Thyroid gland (tissue), 4 donors: Measurements from ENCODE around the gene PLEKHH1. TPM values are rescaled to one million over a fixed set of nuclear protein-coding genes. Genes with fewer than 3 reads are reported as not detected.
"Not testable (repeated sequence)": the region's sequence is repeated elsewhere in the genome, so short reads cannot be mapped to it uniquely, and the experiment has no call there.

Source experiments
- DNase-seq, 2 donors: peaks; one replicate each; pipeline ENCODE4 v3.0.0-alpha.2; 2019
- H3K27ac ChIP-seq, 3 donors: fragments of 200-600 bp; sonication (generic); 1 replicate in 2 of 3; 2 replicates in 1 of 3; pipeline ENCODE4 v1.5.1; 2016 to 2019; ENCODE audit warnings: mild to moderate bottlenecking in 1 of 3, moderate library complexity in 1 of 3
- H3K27me3 ChIP-seq: fragments of 200-600 bp; sonication (generic); one replicate; pipeline ENCODE4 v1.5.1; 2019
- H3K36me3 ChIP-seq, 2 donors: fragments of 200-600 bp; sonication (generic); one replicate each; pipeline ENCODE4 v1.5.1; 2016 to 2019
- H3K4me1 ChIP-seq, 2 donors: fragments of 200-600 bp; sonication (generic); one replicate each; pipeline ENCODE4 v1.5.1; 2017 to 2019
- H3K4me3 ChIP-seq, 3 donors: fragments of 200-600 bp; sonication (generic); replicated peaks in 1 of 3; 1 replicate in 2 of 3; 2 replicates in 1 of 3; pipeline ENCODE4 v1.5.1; 2016; ENCODE audit warnings: mild to moderate bottlenecking in 1 of 3
- H3K9me3 ChIP-seq: fragments of 200-600 bp; sonication (generic); one replicate; pipeline ENCODE4 v1.5.1; 2017
- CTCF ChIP-seq, 6 experiments: fragments of 200-600 bp in 3 of 6; fragments of 450-650 bp in 3 of 6; sonication (generic) in 3 of 6; IDR thresholded peaks; one replicate each; pipeline ENCODE4 v1.5.1; 2016 to 2019; ENCODE audit warnings: antibody characterized with exemption in 6 of 6, mild to moderate bottlenecking in 2 of 6, inconsistent platforms in 1 of 6, moderate library complexity in 1 of 6
- POLR2A ChIP-seq, 2 donors: fragments of 450-650 bp; IDR thresholded peaks; one replicate each; pipeline ENCODE4 v1.6.1; 2017; ENCODE audit warnings: antibody characterized with exemption in 2 of 2, mild to moderate bottlenecking in 2 of 2, moderate library complexity in 1 of 2
- WGBS, 2 donors: methylation state at CpG; one replicate each; pipeline ENCODE4 v1.1.5; 2017; 5-methylcytosine and 5-hydroxymethylcytosine counted together
- intact Hi-C: fragments of 100-400 bp; cut with DNase I; formaldehyde crosslinking; loops from one replicate; pipeline ENCODE4 v1.15.1; 2023
- total RNA-seq, 4 donors: library from RNA; depleted of rRNA; stranded (reverse); fragments of >200 nt; gene quantifications; one replicate each; pipeline ENCODE4 v1.2.3, GENCODE V29; 2016

PLEKHH1 gene
- total RNA-seq, 4 donors from 2014 or later, result 225 to 336 (median 241) TPM

GRCh38 chr14:67537736-67538135, 4.6 kb downstream of the PLEKHH1 start:
- 34 to 40% methylated on average over 3 of the region's 3 CpGs for WGBS, 2 donors
- Histone ChIP-seq H3K27ac (peak overlapping the region; percentile 27 to 63 (median 52)), H3K4me3 (no peak overlapping the region), H3K27me3 (no peaks in the 10 kb centered on the region), H3K9me3 (no peaks in the 10 kb centered on the region), H3K36me3 (peaks cover 0 to 4% of the 10 kb centered on the region in 2 donors), H3K4me1 (peaks cover 34 to 39% of the 10 kb centered on the region in 2 donors)
- TF ChIP-seq POLR2A (IDR thresholded peaks at IDR 0.05), result no peak
- no peak for TF ChIP-seq CTCF (IDR thresholded peaks at IDR 0.05)
- intact Hi-C loops, result no loop called here
- peak; percentile 53 to 63 for DNase-seq

GRCh38 chr14:67538501-67538900, 5.4 kb downstream of the PLEKHH1 start:
- 62 to 67% methylated on average over 2 of the region's 2 CpGs for WGBS, 2 donors
- intact Hi-C loops, result no loop called here
- H3K4me3 ChIP-seq, result no peak overlapping the region
- no peaks in the 10 kb centered on the region for H3K27me3 ChIP-seq
- peak overlapping the region; percentile 3 to 52 (median 10) for H3K27ac ChIP-seq
- H3K4me1 ChIP-seq, result peaks cover 34 to 39% of the 10 kb centered on the region in 2 donors
- no peaks in the 10 kb centered on the region for H3K9me3 ChIP-seq
- no peak for DNase-seq
- peaks cover 0 to 12% of the 10 kb centered on the region in 2 donors for H3K36me3 ChIP-seq
- no peak for TF ChIP-seq CTCF (IDR thresholded peaks at IDR 0.05)
- no peak for TF ChIP-seq POLR2A (IDR thresholded peaks at IDR 0.05)

GRCh38 chr14:67539116-67539515, 6.0 kb downstream of the PLEKHH1 start:
- Histone ChIP-seq H3K4me1 (peaks cover 33 to 39% of the 10 kb centered on the region in 2 donors), H3K27me3 (no peaks in the 10 kb centered on the region), H3K36me3 (peaks cover 0 to 13% of the 10 kb centered on the region in 2 donors), H3K27ac (peak overlapping the region; percentile 3 to 52 (median 10)), H3K4me3 (no peak overlapping the region), H3K9me3 (no peaks in the 10 kb centered on the region)
- TF ChIP-seq CTCF (IDR thresholded peaks at IDR 0.05) (no peak), POLR2A (IDR thresholded peaks at IDR 0.05) (no peak)
- no peak for DNase-seq
- 69 to 77% methylated on average over 5 of the region's 5 CpGs for WGBS, 2 donors
- intact Hi-C loops, result no loop called here

GRCh38 chr14:67541448-67542387, 8.6 kb downstream of the PLEKHH1 start:
- 74 to 77% methylated on average over 24 of the region's 24 CpGs for WGBS, 2 donors
- Histone ChIP-seq H3K4me3 (no peak overlapping the region), H3K27ac (no peak overlapping the region), H3K36me3 (peaks cover 0 to 24% of the 10 kb centered on the region in 2 donors), H3K9me3 (no peaks in the 10 kb centered on the region), H3K4me1 (peaks cover 24 to 25% of the 10 kb centered on the region in 2 donors), H3K27me3 (no peaks in the 10 kb centered on the region)
- intact Hi-C loops, result no loop called here
- TF ChIP-seq CTCF (IDR thresholded peaks at IDR 0.05) (no peak), POLR2A (IDR thresholded peaks at IDR 0.05) (no peak)
- no peak for DNase-seq

- H3K27ac ChIP-seq, DNase-seq, H3K27me3 ChIP-seq, H3K9me3 ChIP-seq, H3K4me3 ChIP-seq, intact Hi-C loops: not testable (repeated sequence)
- WGBS, 2 donors, result 88 to 93% methylated on average over 13 of the region's 13 CpGs
- Histone ChIP-seq H3K36me3 (peaks cover 0 to 30% of the 10 kb centered on the region in 2 donors), H3K4me1 (peaks cover 20 to 21% of the 10 kb centered on the region in 2 donors)
Measured at GRCh38 chr14:67542620-67543019, 9.5 kb downstream of the PLEKHH1 start.
